ENCODE results near the gene G3BP1. TPM values are rescaled to one million over a fixed set of nuclear protein-coding genes. Genes with fewer than 3 reads are reported as not detected.
"Not testable (repeated sequence)": the region's sequence is repeated elsewhere in the genome, so short reads cannot be mapped to it uniquely, and the experiment has no call there.

Gene G3BP1
- polyA plus RNA-seq, 4 donors, result 117 to 184 (median 168) TPM

DNA sequence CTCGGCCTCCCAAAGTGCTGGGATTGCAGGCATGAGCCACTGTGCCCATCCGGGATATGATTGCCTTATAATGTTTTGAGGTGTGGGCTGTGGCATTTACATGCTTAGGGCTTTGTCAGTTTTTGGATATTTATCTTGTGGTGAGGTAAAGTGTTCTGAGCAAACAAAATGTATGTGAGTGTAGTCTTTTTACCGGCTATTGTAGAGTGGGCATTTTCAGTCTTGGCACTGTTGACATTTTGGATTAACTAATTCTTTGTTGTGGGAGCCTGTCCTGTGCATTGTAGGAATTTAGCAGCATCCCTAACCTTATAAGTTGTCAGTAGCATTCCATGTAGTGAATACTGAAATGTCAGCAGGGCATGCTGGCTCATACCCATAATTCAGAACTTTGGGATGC, 21.6 kb downstream of the G3BP1 start:
- DNase-seq (ENCODE audit: low read depth in 4 of 4, low spot score in 3 of 4), result no peak

- no peak for DNase-seq (ENCODE audit: low read depth in 4 of 4, low spot score in 3 of 4)
These were observed 23.7 kb downstream of the G3BP1 start for GRCh38 chr5:151795426-151795825.

GRCh38 chr5:151798674-151799073, 26.9 kb downstream of the G3BP1 start:
- no peak for DNase-seq (ENCODE audit: low read depth in 4 of 4, low spot score in 3 of 4)

DNA sequence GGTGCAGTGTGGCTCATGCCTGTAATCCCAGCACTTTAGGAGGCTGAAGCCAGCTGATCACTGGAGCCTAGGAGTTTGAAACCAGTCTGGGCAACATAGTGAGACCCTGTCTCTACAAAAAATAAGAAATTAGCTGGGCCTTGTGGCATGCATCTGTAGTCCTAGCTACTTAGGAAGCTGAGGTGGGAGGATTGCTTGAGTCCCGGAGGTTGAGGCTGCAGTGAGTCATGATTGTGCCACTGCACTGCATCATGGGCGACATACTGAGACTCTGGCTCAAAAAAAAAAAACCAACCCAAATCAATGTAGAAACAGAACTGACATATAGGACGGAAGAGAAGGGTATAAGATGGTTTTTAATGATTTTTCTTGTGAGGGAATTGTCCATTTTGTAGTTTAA, 27.7 kb downstream of the G3BP1 start:
- DNase-seq (ENCODE audit: low read depth in 4 of 4, low spot score in 3 of 4), result no peak

- no peak for DNase-seq (ENCODE audit: low read depth in 4 of 4, low spot score in 3 of 4)
These were observed 28.8 kb downstream of the G3BP1 start for GRCh38 chr5:151800532-151800931.

DNA sequence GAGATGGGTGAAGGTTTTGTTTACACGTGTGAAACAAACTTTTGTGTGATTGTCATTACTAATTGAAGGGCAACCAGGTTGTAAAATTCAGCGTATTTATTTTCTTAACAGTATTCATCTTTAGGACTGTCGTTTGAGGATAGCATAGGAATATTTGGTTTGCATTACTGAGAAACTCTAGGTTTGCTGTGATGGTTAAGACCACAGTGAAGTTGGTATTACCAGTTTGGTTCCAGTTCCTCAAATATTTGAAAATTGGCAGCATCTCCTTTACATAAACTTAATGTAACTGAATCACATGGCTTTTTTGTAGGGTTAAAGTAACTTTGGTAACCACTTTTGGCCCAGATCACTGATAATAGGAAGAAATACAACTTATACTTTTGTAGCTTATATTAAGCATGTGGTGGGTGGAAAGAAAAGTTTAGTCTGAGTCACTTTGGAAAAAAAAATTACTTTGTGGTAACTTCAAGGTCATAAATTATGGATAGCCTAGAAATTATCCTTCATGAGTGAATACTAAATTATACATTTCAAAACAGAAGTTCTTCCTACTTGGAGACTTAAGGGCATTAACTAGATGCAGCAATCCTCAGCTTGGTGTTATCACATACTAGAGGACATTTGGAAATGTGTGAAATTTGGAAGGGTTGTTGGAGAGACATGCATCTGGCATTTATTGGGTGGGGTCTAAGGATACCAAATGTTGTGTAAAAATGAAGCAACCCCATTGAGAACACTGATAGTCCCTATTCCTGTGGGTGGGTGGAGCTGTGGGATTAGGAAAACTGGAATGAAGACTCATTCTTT, 33.9 kb downstream of the G3BP1 start:
- no peak for DNase-seq (ENCODE audit: low read depth in 4 of 4, low spot score in 3 of 4)

DNA sequence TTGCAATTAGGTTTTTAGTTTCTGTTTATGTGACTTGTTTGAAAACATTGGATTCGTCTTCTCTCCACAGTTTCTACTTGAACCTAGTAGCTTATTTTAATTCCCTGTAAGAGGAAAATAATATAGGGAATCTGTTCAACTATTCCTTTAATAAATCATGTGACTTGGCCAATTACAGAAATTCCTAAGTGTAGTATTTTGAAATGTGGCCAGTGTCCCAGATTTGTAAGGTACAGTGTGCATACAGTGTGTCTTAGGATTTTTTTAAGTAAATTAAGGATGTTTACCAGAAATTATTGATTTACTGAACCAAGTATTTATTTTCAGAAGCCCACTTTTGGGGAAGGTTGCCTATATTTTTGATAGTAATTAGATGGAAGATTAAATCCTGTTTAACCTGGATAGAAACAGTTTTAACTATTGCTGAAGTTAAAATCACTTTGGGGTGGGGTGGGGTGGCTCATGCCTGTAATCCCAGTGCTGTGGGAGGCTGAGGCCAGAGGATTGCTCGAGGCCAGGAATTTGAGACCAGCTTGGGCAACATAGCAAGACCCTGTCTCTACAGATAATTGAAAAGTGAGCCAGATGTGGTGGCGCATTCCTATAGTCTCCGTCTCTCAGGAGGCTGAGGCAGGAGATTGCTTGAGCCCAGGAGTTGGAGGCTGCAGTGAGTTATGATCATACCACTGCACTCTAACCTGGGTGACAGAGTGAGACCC, 36.9 kb downstream of the G3BP1 start:
- no peak for DNase-seq (ENCODE audit: low read depth in 4 of 4, low spot score in 3 of 4)

DNA sequence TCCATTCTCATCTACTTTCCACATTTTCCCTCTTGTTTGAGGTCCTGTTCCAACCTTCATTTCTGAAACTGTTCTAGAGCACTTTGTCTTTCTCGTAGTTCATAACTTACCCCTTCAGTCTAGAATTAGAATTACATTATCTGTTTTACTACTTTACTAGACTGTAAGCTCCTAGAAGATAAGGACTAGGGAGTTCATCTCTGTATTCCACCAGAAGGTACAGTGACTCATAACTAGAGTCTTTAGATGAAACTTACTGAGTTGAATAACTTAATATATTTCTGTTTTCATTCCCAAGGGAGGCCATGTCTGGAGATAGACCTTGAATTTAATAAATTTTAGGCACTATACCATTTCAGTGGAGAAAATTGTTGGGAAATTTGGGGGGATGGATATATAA, 38.7 kb downstream of the G3BP1 start:
- DNase-seq (ENCODE audit: low read depth in 4 of 4, low spot score in 3 of 4), result no peak

DNA sequence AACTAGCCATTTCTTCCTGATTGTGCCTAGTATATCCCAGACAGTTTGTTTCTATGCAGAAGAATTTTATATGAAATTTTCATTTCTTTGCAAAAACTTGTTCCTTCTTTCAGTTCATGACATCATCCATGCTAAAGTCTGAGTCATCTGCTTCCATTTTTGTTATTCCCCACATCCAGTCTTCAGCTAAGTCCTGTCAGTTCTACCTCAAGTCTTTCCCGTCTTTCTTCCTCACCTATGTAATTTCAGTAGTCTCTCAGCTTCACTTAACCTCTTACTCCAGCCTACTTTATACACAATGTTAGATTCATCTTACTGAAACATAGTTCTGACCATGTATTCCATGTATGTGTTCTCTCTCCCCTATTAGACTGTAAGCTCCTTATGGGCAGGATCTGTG, 39.1 kb downstream of the G3BP1 start:
- no peak for DNase-seq (ENCODE audit: low read depth in 4 of 4, low spot score in 3 of 4)

DNA sequence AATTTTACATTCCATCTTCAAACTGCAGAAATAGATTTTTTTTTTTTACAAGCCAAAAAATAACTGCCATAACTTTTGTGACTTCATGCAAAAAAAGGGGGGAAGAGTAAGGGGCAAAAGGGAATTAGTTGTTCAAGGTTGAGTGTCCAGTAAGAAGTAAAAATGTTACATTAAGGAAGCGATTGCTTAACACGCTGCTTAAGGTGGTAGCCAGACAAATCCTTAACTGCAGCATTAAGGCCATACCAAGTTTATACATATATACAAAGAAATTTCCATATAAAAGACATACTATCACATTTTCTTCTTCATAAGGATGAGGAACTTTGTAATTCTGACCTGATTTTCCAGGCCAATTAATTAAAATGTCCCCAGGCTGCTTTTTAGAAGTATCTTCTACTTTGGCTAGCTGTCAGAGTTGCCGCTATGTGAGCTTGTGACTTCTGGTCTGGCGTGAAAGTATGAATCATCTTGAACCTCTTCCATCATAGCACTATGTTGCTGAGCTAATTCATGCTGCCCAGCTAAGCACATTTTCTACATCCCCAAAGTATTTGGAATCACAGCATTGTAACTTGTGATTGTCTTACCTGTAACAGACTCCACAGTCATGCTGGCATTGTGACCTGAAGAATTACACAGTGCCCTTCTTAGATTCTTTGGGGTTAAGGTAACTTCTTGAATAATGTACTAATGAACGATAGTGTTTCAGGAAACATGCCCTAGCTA, 40.0 kb downstream of the G3BP1 start:
- no peak for DNase-seq (ENCODE audit: low read depth in 4 of 4, low spot score in 3 of 4)

DNA sequence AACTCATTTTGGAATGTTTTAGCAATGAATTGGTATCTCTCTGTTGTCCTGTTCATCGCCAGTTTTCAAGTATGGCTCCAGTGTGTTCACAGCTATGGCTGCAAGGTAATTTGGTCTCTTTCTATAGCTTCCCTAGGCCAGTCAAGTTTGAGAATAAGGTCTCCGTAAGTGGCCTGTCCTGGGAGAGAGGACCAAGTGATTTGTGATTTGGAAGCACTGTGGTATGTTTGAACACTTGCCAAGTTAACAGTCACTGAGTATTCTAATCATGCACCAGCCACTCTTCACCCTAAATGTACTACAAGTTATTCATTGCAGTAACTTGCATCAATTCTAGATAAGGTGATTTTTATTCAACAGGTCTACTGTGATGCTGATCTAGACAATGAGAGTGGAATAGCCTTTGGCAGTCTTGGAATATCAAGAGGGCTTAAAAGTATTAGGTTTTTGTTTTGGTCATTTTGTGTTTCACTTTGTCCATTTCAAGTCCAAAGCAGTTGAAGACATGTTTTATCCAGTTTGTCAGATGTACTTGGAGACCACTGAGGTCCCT, 41.1 kb downstream of the G3BP1 start:
- no peak for DNase-seq (ENCODE audit: low read depth in 4 of 4, low spot score in 3 of 4)

- no peak for DNase-seq (ENCODE audit: low read depth in 4 of 4, low spot score in 3 of 4)
These were observed 43.3 kb downstream of the G3BP1 start for GRCh38 chr5:151815051-151815450.

DNA sequence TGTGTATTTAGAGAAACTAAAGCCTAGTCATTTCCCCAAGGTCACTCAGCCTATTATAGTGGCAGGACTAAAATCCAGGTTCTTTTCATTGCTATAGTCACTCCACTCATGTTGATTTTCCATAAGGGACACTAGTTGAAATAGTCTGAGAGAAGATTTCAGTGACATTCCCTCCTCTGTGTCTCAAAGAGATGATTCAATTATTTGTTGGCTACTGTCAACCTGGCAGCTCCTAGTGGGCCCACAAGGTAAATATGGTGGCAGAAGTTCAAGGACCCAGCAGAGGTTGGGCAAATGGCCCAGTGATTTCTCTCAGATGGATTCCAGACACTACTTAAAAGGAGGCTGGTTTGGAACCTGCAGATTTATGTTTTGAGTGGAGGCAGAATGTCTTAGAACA, 48.1 kb downstream of the G3BP1 start:
- DNase-seq (ENCODE audit: low read depth in 4 of 4, low spot score in 3 of 4), result no peak

GRCh38 chr5:151820271-151820670, 48.5 kb downstream of the G3BP1 start:
- DNase-seq (ENCODE audit: low read depth in 4 of 4, low spot score in 3 of 4), result no peak

GRCh38 chr5:151820903-151821302, 49.1 kb downstream of the G3BP1 start:
- DNase-seq (ENCODE audit: low read depth in 4 of 4, low spot score in 3 of 4), result no peak

DNA sequence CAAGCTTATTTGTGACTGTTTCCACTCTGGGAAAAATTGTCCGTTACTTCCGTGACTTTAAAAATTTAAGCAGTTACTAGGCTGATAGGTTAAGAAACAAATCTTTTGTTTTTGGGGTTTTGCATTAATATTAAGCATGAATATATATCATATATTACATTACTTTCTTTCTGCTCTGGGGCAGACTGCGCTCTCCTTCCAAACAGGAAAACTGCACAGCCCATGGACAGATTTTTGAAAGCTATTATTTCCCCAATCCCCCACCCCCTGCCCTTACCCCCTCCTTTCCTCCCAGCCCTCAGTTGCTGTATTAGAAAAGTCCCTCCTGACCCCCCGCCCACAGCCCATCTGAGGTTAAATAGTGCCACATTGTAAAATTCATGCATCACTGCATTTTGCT, 50.4 kb downstream of the G3BP1 start:
- DNase-seq (ENCODE audit: low read depth in 4 of 4, low spot score in 3 of 4), result no peak

DNA sequence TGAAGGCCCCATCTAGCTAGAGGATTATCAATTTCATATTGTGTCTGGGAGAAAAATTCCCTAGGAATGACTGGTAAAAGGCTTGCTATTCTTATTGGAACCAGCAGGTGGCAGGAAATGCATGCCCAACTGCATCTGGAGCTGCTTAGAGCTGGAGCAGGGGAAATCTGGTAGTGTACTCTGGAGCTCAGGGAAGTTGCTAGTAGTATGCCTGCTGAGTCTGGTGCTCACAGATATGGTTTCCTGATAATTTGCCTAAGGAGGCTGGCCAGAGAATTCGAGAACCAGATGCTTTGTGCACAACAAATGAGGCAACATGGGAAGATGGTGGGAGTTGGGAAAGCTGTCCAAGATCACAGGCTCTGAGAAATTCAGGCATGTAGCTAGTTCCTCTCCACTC, 53.7 kb downstream of the G3BP1 start:
- DNase-seq (ENCODE audit: low read depth in 4 of 4, low spot score in 3 of 4), result peak; percentile 31 to 45 (median 36)

DNA sequence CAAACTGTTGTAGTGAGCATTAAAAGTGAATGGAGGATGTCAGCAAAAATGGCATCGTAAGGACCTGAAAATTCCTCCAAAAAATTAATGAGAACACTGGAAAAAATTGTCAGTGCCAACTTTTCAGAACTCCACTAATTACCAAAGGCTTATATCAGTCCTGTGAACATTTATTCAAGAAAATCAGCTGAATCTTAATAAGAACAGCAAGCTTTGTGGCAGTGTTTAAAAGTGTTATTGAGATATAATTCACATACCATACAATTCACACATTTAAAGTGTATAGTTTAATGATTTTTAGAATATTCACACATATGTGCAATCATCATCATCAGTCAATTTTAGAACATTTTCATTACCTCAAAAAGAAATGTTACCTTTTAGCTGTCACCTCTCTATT, 57.6 kb downstream of the G3BP1 start:
- no peak for DNase-seq (ENCODE audit: low read depth in 4 of 4, low spot score in 3 of 4)

- DNase-seq (ENCODE audit: low read depth in 4 of 4, low spot score in 3 of 4), result not testable (repeated sequence)
These were observed 61.1 kb downstream of the G3BP1 start for GRCh38 chr5:151832843-151833242.

DNA sequence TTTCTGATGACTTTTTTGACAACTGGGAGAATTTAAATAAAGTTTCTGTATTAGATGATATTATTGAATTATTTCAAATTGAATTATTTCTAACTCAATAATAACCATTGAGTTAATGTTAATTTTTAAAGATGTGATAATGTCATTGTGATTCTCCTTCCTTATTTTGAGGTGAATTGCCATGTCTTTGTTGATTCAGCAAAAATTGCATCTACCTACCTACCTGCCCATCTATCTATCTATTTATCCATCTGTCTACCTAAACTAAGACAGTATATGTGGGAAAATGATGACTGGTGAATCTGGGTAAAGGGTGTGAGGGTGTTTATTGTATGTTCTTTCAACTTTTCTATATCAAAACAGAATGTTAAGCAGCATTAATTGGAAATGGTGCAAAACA, 75.0 kb downstream of the G3BP1 start:
- no peak for DNase-seq (ENCODE audit: low read depth in 4 of 4, low spot score in 3 of 4)

DNA sequence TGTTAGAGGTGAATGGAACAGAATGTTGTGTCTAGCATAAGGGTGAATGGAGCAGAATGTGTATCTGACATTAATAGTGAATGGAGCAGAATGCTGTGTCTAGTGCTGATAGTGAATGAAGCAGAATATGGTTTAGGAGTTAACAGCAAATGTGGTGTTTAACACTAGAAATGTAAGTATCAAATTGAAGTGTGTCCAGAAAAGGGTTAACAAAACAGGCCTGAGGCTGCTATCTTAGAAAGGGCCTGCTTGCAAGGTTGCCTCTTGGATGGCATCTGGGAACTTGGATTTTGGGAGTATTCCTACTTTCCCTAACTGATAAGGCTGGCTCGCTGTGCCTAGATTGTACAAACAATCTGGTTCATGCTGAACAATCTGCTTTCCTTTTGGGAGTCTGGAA, 76.1 kb downstream of the G3BP1 start:
- DNase-seq (ENCODE audit: low read depth in 4 of 4, low spot score in 3 of 4), result no peak
